ENCODE data around the gene EPN1. TPM values are rescaled to one million over a fixed set of nuclear protein-coding genes. Genes with fewer than 3 reads are reported as not detected.

EPN1 gene
- total RNA-seq, 1 experiment from 2014 or later = 197 TPM

DNA sequence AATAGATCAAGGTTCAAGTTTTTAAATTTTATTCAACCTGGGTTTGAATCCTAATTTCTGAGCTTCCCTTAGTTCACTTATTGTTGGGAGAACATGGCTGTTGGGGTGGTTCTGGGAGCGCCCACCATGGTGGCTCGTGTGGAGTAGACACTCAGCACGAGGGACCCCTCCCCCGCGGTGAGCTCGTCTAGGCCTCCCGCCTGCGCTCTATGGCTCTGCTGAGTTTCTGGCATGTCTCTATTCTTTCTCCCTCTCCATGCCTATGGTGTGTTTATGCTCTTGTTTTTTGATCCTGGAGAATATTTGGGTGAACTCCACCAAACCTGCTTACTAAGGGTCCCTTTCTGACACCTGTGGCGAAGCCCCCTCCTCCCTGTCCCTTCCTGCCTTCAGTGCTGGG, 1.6 kb upstream of the EPN1 start:
- intact Hi-C loops (cut with micrococcal nuclease; ENCODE audit: unreplicated experiment) = no loop called here
- no peaks in the 10 kb centered on the region for H3K9me3 ChIP-seq
- TF ChIP-seq, protein P1, sequence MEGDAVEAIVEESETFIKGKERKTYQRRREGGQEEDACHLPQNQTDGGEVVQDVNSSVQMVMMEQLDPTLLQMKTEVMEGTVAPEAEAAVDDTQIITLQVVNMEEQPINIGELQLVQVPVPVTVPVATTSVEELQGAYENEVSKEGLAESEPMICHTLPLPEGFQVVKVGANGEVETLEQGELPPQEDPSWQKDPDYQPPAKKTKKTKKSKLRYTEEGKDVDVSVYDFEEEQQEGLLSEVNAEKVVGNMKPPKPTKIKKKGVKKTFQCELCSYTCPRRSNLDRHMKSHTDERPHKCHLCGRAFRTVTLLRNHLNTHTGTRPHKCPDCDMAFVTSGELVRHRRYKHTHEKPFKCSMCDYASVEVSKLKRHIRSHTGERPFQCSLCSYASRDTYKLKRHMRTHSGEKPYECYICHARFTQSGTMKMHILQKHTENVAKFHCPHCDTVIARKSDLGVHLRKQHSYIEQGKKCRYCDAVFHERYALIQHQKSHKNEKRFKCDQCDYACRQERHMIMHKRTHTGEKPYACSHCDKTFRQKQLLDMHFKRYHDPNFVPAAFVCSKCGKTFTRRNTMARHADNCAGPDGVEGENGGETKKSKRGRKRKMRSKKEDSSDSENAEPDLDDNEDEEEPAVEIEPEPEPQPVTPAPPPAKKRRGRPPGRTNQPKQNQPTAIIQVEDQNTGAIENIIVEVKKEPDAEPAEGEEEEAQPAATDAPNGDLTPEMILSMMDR (IDR thresholded peaks at IDR 0.05; ENCODE audit: insufficient read depth in 1 of 2, low read depth in 1 of 2, low read length in 1 of 2, severe bottlenecking in 1 of 2, unreplicated experiment in 1 of 2) = no peak
- H3K36me3 Mint-ChIP-seq (ENCODE audit: insufficient read depth, unreplicated experiment) = peaks cover 93% of the 10 kb centered on the region
- H3K36me3 ChIP-seq (ENCODE audit: control insufficient read depth, insufficient read depth, low read length) = peaks cover 13% of the 10 kb centered on the region
- H3K27ac Mint-ChIP-seq (ENCODE audit: unreplicated experiment) = peak overlapping the region; percentile 92
- no peaks in the 10 kb centered on the region for H3K27me3 Mint-ChIP-seq (ENCODE audit: insufficient read depth, unreplicated experiment)
- peaks cover 35% of the 10 kb centered on the region for H3K4me1 ChIP-seq
- no peak for DNase-seq
- ChIA-PET CTCF (interaction anchor here (1.1 kb wide), 1 partner anchor 19 kb away, joined by 5 read pairs; no protein-coding TSS in a partner anchor), POLR2A (no interaction called here)
- no TSS peak for BruUV-seq (replicated peaks)
- H3K4me1 Mint-ChIP-seq (ENCODE audit: low read depth, unreplicated experiment) = peaks cover 54% of the 10 kb centered on the region
- H3K9me3 Mint-ChIP-seq (ENCODE audit: unreplicated experiment) = no peaks in the 10 kb centered on the region
- H3K4me3 ChIP-seq (ENCODE audit: low read depth, low read length) = no peak overlapping the region
- H3K27me3 ChIP-seq (replicated peaks; ENCODE audit: control insufficient read depth, insufficient read depth, low read length) = no peaks in the 10 kb centered on the region
- peak overlapping the region; percentile 94 for H3K4me3 Mint-ChIP-seq (ENCODE audit: unreplicated experiment)

DNA sequence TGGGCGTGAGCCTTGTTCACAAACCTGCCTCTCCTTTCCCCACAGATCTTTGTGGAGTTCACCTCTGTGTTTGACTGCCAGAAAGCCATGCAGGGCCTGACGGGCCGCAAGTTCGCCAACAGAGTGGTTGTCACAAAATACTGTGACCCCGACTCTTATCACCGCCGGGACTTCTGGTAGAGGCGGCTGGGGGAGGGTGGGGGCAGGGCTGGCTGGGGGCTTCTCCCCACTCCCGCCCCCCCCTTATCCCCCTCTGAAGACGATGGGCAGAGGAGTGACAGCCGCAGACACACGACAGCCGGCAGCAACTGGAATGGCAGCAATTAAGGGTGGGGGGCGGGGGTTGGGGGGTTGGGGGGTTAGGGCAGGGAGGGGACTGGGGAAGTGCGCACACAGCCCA, 1.1 kb upstream of the EPN1 start:
- Mint-ChIP-seq H3K36me3 (ENCODE audit: insufficient read depth, unreplicated experiment) (peaks cover 94% of the 10 kb centered on the region), H3K27me3 (ENCODE audit: insufficient read depth, unreplicated experiment) (no peaks in the 10 kb centered on the region), H3K27ac (ENCODE audit: unreplicated experiment) (peak overlapping the region; percentile 92), H3K9me3 (ENCODE audit: unreplicated experiment) (no peaks in the 10 kb centered on the region), H3K4me3 (ENCODE audit: unreplicated experiment) (peak overlapping the region; percentile 94), H3K4me1 (ENCODE audit: low read depth, unreplicated experiment) (peaks cover 54% of the 10 kb centered on the region)
- Histone ChIP-seq H3K9me3 (no peaks in the 10 kb centered on the region), H3K27me3 (replicated peaks; ENCODE audit: control insufficient read depth, insufficient read depth, low read length) (no peaks in the 10 kb centered on the region), H3K36me3 (ENCODE audit: control insufficient read depth, insufficient read depth, low read length) (peaks cover 13% of the 10 kb centered on the region), H3K4me1 (peaks cover 30% of the 10 kb centered on the region), H3K4me3 (ENCODE audit: low read depth, low read length) (no peak overlapping the region)
- intact Hi-C loops (cut with micrococcal nuclease; ENCODE audit: unreplicated experiment) = loop anchor here (2.0 kb wide), 1 partner anchor 19 kb away; the partner anchor contains the start of gene U2AF2
- TF ChIP-seq, protein P1 (IDR thresholded peaks at IDR 0.05; ENCODE audit: insufficient read depth in 1 of 2, low read depth in 1 of 2, low read length in 1 of 2, severe bottlenecking in 1 of 2, unreplicated experiment in 1 of 2) = no peak
- DNase-seq = no peak
- no TSS peak for BruUV-seq (replicated peaks)
- CTCF ChIA-PET = interaction anchor here (1.1 kb wide), 1 partner anchor 20 kb away, joined by 5 read pairs; no protein-coding TSS in a partner anchor
- POLR2A ChIA-PET = no interaction called here

GRCh38 chr19:55674459-55674840, 576 bp upstream of the EPN1 start:
- Mint-ChIP-seq H3K27me3 (ENCODE audit: insufficient read depth, unreplicated experiment) (no peaks in the 10 kb centered on the region), H3K27ac (ENCODE audit: unreplicated experiment) (peak overlapping the region; percentile 92), H3K9me3 (ENCODE audit: unreplicated experiment) (no peaks in the 10 kb centered on the region), H3K4me3 (ENCODE audit: unreplicated experiment) (peak overlapping the region; percentile 94), H3K36me3 (ENCODE audit: insufficient read depth, unreplicated experiment) (peaks cover 94% of the 10 kb centered on the region), H3K4me1 (ENCODE audit: low read depth, unreplicated experiment) (peaks cover 52% of the 10 kb centered on the region)
- ChIA-PET POLR2A (interaction anchor here (0.7 kb wide), 1 partner anchor 19 kb away, joined by 8 read pairs; the partner anchor contains the start of gene U2AF2), CTCF (no interaction called here)
- TF ChIP-seq, protein P1 (IDR thresholded peaks at IDR 0.05; ENCODE audit: insufficient read depth in 1 of 2, low read depth in 1 of 2, low read length in 1 of 2, severe bottlenecking in 1 of 2, unreplicated experiment in 1 of 2) = no peak
- peak overlapping the region; percentile 76 for H3K4me3 ChIP-seq (ENCODE audit: low read depth, low read length)
- no peaks in the 10 kb centered on the region for H3K9me3 ChIP-seq
- no peaks in the 10 kb centered on the region for H3K27me3 ChIP-seq (replicated peaks; ENCODE audit: control insufficient read depth, insufficient read depth, low read length)
- TSS peak; percentile 57 for BruUV-seq (replicated peaks)
- intact Hi-C loops (cut with micrococcal nuclease; ENCODE audit: unreplicated experiment) = loop anchor here (2.0 kb wide), 1 partner anchor 20 kb away; the partner anchor contains the start of gene U2AF2
- DNase-seq = no peak
- H3K4me1 ChIP-seq = peaks cover 30% of the 10 kb centered on the region
- peaks cover 10% of the 10 kb centered on the region for H3K36me3 ChIP-seq (ENCODE audit: control insufficient read depth, insufficient read depth, low read length)

Measured in Caco-2 (cell line).